Lower leg skin (tissue), 4 donors: ENCODE data around the gene AHSP. TPM values are rescaled to one million over a fixed set of nuclear protein-coding genes. Genes with fewer than 3 reads are reported as not detected.

ENCODE experiments used
- DNase-seq, 2 donors: peaks; one replicate each; pipeline ENCODE4 v3.0.0-alpha.2; 2019; ENCODE audit warnings: low spot score in 2 of 2
- H3K4me3 ChIP-seq: fragments of 200-600 bp; sonication (generic); 2 replicates; pipeline ENCODE4 v1.5.1; 2017; ENCODE audit warnings: mild to moderate bottlenecking, low read depth; ENCODE audit not compliant: poor library complexity, severe bottlenecking
- POLR2A ChIP-seq, 2 donors: fragments of 450-650 bp; IDR thresholded peaks; one replicate each; pipeline ENCODE4 v1.6.1; 2016 to 2017; ENCODE audit warnings: antibody characterized with exemption in 2 of 2, mild to moderate bottlenecking in 1 of 2, moderate library complexity in 1 of 2
- WGBS, 2 donors: methylation state at CpG; one replicate each; pipeline ENCODE4 v1.1.5; 2018; 5-methylcytosine and 5-hydroxymethylcytosine counted together
- intact Hi-C: fragments of 100-400 bp; cut with DNase I; formaldehyde crosslinking; loops from one replicate; pipeline ENCODE4 v1.15.0; 2023; ENCODE audit warnings: low total_unique reads
- total RNA-seq, 4 donors: library from RNA; depleted of rRNA; stranded (reverse); fragments of >200 nt; gene quantifications; one replicate each; pipeline ENCODE4 v1.1.0, GENCODE V29; 2016
- TF ChIP-seq, protein P1 (sequence below), 3 donors: fragments of 450-650 bp; IDR thresholded peaks; one replicate each; pipeline ENCODE4 v1.5.1; 2016; ENCODE audit warnings: antibody characterized with exemption in 3 of 3, mild to moderate bottlenecking in 3 of 3, moderate library complexity in 2 of 3

AHSP gene
- total RNA-seq, 4 donors from 2014 or later: not detected

DNA sequence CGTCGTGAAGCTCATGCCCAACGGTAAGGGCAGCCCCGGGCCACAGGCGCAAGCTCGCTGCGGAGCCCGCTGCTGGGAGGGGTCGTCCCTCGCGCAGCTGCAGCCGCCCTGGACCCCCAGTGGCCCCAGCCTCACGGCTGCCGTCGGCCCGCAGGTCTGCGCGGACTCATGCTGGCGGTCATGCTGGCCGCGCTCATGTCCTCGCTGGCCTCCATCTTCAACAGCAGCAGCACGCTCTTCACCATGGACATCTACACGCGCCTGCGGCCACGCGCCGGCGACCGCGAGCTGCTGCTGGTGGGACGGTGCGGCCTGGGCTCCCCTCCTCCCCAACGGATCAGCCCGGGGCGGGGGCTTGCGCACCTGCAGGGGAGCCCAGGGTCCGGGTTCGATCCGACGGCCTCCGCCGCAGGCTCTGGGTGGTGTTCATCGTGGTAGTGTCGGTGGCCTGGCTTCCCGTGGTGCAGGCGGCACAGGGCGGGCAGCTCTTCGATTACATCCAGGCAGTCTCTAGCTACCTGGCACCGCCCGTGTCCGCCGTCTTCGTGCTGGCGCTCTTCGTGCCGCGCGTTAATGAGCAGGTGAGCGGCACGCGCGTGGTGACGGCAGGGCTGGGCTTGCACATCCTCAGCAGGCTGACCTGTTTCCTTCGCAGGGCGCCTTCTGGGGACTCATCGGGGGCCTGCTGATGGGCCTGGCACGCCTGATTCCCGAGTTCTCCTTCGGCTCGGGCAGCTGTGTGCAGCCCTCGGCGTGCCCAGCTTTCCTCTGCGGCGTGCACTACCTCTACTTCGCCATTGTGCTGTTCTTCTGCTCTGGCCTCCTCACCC is 39.0 kb upstream of the AHSP start:
- intact Hi-C loops: no loop called here
- no peak for TF ChIP-seq POLR2A (IDR thresholded peaks at IDR 0.05)
- TF ChIP-seq, protein P1, sequence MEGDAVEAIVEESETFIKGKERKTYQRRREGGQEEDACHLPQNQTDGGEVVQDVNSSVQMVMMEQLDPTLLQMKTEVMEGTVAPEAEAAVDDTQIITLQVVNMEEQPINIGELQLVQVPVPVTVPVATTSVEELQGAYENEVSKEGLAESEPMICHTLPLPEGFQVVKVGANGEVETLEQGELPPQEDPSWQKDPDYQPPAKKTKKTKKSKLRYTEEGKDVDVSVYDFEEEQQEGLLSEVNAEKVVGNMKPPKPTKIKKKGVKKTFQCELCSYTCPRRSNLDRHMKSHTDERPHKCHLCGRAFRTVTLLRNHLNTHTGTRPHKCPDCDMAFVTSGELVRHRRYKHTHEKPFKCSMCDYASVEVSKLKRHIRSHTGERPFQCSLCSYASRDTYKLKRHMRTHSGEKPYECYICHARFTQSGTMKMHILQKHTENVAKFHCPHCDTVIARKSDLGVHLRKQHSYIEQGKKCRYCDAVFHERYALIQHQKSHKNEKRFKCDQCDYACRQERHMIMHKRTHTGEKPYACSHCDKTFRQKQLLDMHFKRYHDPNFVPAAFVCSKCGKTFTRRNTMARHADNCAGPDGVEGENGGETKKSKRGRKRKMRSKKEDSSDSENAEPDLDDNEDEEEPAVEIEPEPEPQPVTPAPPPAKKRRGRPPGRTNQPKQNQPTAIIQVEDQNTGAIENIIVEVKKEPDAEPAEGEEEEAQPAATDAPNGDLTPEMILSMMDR (IDR thresholded peaks at IDR 0.05): no peak
- 42 to 45% methylated on average over 43 to 44 of the region's 77 CpGs for WGBS, 2 donors
- DNase-seq: no peak
- no peak overlapping the region for H3K4me3 ChIP-seq

DNA sequence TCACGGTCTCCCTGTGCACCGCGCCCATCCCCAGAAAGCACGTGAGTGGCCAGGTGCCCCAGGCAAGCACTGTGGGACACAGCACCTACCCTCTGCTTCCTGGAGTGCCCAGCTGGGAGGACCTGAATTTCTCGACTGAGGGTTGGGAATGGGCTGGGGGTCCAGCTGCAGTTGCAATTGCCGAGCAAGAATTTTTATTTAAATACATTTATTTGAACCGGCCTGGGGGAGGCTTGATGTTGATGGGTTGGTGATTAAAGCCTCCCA is 38.5 kb upstream of the AHSP start:
- intact Hi-C loops: no loop called here
- TF ChIP-seq, protein P1 (IDR thresholded peaks at IDR 0.05): no peak
- TF ChIP-seq POLR2A (IDR thresholded peaks at IDR 0.05): no peak
- WGBS, 2 donors: 74 to 75% methylated on average over 7 of the region's 7 CpGs
- no peak overlapping the region for H3K4me3 ChIP-seq
- DNase-seq: no peak

DNA sequence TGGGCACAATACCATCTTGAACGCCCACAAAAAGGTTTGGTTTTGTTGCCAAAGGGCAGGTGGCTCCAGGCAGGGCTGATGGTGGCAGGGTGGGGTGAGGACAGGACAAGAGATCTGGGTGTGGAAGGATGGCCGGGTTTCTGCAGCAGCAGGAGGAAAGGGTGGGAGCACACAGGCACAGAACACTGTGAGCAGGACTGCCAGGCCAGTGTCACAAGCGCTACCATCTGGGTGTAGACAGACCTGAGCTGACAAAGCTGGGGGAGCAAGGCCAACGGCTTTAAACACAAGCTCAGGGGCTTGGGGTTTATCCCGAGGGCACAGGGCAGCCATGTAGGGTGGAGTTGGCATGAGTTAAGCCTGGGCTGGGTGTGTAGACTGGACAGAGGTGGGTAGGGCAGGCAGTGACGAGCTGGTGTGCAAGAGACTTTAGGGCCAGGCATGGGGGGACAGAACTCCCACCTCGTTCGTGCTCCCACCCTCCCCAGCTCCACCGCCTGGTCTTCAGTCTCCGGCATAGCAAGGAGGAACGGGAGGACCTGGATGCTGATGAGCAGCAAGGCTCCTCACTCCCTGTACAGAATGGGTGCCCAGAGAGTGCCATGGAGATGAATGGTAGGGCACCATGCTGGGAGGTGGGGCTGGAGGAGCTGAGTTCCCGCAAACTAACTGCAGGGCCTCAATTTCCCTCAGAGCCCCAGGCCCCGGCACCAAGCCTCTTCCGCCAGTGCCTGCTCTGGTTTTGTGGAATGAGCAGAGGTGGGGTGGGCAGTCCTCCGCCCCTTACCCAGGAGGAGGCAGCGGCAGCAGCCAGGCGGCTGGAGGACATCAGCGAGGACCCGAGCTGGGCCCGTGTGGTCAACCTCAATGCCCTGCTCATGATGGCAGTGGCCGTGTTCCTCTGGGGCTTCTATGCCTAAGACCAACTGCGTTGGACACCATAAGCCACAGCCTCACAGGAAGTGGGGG is 37.8 kb upstream of the AHSP start:
- DNase-seq: no peak
- no peak overlapping the region for H3K4me3 ChIP-seq
- 81 to 89% methylated on average over 17 to 21 of the region's 22 CpGs for WGBS, 2 donors
- TF ChIP-seq, protein P1 (IDR thresholded peaks at IDR 0.05): no peak
- no peak for TF ChIP-seq POLR2A (IDR thresholded peaks at IDR 0.05)
- intact Hi-C loops: no loop called here

DNA sequence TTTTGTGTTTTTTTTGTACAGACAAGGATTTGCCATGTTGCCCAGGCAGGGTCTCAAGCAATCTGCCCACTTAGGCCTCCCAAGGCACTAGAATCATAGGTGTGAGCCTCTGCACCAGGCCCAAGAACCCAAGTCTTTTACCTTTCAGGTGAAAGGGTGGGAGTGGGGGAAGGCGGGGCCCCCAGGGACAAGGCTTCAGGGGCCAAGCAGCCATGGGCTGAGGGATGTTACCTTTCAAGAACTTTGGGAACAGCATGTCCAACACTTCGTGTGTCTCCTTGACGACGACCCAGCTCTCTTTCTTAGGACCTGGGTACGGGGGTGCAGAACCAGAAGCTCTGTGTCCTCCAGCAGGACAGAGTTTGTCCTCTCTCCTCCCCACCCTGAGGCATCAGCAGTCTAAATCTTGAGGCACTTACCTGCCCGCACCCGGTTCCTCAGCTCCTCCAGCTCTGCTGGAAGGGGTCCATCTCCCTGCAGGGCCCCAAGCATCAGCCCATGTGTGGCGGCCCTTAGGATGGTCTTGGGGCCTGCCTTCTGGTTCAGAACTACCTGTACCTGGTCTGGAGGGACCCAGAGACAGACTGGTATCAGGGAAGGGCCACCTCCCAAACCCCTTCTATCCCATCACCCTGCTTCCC is 35.8 kb upstream of the AHSP start:
- TF ChIP-seq, protein P1 (IDR thresholded peaks at IDR 0.05): no peak
- TF ChIP-seq POLR2A (IDR thresholded peaks at IDR 0.05): no peak
- DNase-seq: no peak
- intact Hi-C loops: no loop called here
- H3K4me3 ChIP-seq: no peak overlapping the region
- 83 to 88% methylated on average over 7 to 8 of the region's 8 CpGs for WGBS, 2 donors

DNA sequence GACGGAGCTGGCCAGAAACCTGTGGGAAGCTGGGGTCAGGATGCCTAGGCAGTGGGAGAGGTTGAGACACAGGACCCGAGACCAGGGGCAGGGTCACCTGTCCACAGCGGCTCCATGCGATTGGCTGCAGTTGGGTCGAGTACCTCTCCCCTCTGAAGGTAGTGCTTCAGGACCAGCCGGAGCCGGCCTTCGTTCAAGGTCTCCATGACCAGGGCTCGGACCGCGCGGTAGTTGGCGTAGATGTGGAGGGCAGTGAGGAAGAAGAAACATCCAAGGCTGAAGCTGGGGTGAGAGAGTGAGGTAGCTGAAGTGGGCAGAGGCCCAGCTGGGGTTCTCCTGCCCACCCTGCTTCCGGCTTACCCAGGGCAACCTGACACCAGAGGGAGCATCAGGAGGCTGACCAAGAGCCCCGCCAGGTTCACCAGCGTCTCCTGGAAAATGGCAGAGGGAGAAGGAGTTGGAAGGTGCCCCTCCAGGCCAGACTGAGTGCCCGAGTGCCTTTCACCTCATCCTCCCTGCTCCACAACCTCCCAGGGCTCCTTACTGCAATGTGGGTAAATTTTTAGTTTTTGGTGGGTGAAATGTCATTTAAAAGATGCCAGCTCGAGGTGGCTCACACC is 34.1 kb upstream of the AHSP start:
- no peak for TF ChIP-seq POLR2A (IDR thresholded peaks at IDR 0.05)
- TF ChIP-seq, protein P1 (IDR thresholded peaks at IDR 0.05): no peak
- intact Hi-C loops: no loop called here
- H3K4me3 ChIP-seq: no peak overlapping the region
- DNase-seq: no peak
- 92 to 93% methylated on average over 17 to 18 of the region's 18 CpGs for WGBS, 2 donors
